NCI-H748 (cell line): ENCODE results near the gene UQCRFS1.
"Not testable (repeated sequence)": the region's sequence is repeated elsewhere in the genome, so short reads cannot be mapped to it uniquely, and the experiment has no call there.

ENCODE experiments used
- DNase-seq: peaks from one replicate; lab custom pipeline; 2025; ENCODE audit not compliant: unreplicated experiment; lab: John Stamatoyannopoulos, UW

The UQCRFS1 gene

DNA sequence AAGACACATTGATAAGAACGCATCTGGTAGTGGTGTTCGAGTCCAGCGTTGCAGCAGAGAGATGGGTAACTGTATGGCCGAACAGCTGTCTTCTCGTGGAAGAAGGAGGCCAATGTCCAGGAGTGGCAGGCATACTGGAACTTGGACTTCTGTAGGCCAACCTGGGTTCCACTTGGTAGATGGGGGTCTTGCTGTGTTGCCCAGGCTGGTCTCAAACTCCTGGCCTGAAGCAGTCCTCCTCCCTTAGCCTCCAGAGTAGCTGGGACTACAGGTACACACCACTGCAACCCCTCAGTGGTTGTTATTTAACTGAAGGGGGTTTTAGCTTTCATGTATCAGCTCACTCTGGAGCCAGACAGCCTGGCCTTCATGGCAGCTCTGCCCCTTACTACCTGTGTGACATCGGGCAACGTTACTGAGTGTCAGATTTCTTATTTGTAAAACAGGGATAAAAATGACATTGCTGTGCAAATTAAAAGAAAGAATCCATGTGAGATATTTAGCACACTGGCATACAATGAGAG is 2.4 kb upstream of the UQCRFS1 start:
- no peak for DNase-seq

DNA sequence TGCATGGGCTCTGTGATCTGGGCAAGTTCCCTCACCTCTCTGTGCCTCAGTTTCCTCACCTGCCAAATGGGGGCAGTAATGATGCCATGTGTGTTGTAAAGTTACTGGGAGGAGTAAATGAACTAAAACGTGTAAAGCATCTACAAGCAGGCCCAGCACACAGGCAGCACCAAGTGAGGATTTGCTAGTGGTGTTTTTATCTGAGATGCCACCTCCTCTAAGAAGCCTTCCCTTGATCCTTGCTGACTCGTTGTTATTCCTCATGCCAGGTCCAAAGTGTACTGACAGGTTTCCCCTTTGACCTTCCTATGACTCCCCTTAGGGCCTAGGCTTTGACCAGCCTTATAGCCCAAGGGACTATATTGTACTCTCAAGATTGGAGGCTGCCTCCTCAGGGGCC is 1.5 kb upstream of the UQCRFS1 start:
- no peak for DNase-seq

DNA sequence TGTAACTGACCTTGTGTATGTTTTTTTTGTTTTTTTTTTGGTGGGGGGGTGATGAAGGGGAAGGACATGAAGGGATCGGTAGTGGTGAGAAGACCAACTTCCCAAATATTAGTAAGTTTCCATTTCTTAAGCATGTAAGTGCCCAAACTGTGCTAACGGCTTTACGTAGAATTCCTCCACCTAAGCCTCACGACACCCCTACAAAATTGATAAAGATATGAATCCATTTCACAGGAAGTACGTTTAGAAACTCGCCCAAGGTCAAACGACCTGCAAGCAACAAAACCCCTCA is 649 bp downstream of the UQCRFS1 start:
- DNase-seq: no peak

DNA sequence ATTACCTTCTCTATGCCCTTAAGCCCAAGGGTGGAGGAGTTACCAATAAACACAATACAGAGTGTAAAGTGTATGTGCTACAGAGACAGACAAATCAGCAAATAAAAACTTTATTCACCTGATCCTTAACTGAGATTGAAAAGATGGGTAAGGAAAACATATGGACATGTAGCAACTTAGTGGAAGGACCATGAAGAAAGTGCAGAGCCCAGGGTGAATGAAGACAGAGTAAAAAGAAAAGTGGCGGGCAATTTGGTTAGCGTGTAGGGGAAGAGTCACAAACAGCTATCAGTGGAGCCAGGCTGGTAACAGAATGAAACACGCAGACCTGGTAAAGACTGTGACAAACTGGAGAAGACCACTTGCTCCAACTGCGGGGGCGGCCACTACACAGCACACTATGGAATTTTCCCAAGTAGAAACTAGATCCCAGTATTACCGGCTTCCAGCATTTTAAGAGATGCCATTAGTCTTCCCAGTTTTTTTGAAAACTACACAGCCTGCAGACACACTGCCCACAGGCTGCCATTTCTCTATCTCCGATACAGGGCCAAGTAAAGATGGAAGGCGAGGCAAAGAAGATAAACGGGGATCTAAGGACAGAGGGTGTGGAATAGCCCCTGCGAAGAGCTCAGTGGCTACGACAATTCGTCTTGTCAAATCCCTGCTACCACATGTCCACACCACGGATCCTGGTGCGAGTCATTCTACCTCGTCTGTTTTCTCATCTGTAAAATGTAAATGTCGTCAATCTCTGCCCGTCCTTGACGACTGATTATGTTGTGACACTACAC is 1.2 kb downstream of the UQCRFS1 start:
- DNase-seq: no peak

DNA sequence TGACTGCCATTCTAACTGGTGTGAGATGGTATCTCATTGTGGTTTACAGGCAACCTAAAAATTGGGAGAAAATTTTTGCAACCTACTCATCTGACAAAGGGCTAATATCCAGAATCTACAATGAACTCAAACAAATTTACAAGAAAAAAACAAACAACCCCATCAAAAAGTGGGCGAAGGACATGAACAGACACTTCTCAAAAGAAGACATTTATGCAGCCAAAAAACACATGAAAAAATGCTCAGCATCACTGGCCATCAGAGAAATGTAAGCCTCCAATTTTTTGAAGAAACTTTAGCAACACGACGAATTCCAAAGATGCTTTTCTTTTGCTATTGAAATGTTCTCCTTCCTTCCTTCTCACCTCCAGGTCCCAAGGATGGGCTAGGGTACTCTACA is 1.9 kb downstream of the UQCRFS1 start:
- not testable (repeated sequence) for DNase-seq

DNA sequence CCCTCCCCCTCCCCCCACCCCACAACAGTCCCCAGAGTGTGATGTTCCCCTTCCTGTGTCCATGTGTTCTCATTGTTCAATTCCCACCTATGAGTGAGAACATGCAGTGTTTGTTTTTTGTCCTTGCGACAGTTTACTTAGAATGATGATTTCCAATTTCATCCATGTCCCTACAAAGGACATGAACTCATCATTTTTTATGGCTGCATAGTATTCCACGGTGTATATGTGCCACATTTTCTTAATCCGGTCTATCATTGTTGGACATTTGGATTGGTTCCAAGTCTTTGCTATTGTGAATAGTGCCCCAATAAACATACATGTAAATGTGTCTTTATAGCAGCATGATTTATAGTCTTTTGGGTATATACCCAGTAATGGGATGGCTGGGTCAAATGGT is 2.4 kb downstream of the UQCRFS1 start:
- not testable (repeated sequence) for DNase-seq

DNA sequence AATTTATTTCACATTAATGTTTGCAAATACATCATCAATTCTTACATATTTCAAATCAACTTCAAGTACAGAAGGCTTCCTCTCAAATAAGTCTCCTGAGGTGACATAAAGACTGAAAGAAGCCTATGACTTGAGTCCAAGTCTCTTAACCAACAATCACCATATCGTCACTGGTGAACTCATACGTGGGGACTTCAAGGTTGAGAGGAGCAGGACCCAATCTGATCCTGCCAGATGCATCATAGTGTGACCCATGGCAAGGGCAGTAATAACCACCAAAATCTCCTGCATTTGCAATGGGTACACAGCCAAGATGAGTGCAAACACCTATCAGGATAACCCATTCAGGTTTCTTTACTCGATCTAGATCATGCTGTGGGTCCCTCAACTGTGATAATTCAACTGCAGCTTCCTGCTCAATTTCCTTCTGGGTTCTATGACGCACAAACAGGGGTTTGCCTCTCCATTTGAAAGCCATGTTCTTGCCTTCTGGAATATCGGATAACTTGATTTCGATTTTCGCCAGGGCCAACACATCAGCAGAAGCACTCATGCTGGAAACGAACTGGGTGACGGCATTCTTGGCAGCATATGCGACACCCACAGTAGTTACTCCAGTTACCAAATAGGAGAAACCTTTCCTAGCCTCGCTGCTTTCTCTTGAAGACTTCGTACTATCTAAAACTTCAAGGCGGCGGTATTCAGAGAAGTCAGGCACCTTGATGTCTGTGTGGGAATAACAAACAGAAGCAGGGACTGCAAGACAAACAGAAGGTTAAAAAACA is 5.4 kb downstream of the UQCRFS1 start:
- not testable (repeated sequence) for DNase-seq

DNA sequence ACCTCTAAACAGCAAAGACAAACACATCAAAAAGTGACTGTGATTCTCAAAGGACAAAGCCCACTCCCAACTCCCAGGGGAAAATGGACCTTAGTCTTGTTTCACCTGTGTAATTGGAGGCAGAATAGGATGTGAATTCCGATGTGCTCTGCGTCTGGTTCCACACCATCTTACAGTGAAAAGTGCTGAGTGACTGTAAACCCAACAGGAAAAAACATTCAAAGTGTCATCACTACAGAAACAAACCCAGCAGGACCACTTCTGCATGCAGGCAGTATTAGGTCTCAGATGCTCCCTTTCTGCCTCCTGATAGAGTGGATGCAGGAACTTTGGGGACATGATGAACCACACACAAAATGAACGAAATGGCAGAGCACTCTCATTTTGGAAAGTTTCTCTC is 6.5 kb downstream of the UQCRFS1 start:
- DNase-seq: no peak

DNA sequence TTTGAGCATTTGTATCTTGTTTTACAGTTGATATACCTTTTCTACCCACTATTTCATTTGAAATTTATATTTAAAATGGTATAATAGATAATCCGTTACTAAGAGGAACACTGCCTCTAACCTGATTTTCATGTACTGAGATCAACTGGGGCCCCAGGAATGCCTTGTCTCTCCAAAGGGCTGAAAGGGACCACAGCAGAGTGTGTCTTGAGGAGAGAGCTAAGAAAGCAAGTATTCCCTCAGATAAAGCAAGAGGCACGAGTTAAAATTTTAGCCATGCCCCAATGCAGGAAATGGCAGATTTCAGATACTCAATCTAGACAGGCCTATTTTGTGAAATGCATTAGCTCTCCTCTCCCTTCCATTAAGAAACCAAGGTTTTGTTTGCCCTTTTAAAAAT is 10.7 kb downstream of the UQCRFS1 start:
- DNase-seq: no peak

DNA sequence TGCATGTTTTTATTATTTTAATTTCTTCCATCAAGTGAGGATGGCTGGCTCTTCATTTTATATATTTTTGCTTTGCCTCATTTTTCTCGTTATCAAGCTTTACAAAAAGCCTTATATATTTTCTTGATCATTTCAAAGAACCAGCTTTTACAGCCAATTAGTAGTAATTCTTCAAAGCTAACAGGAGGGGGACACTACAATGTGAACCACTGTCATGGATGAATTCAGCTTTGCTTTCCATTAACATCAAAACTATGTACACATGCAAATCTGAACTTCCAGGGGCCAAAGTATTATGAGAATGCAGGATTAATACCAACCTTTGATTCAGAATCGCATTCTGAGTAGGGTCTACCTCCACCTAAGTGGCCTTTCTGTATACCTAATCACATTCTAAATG is 11.1 kb downstream of the UQCRFS1 start:
- DNase-seq: no peak

DNA sequence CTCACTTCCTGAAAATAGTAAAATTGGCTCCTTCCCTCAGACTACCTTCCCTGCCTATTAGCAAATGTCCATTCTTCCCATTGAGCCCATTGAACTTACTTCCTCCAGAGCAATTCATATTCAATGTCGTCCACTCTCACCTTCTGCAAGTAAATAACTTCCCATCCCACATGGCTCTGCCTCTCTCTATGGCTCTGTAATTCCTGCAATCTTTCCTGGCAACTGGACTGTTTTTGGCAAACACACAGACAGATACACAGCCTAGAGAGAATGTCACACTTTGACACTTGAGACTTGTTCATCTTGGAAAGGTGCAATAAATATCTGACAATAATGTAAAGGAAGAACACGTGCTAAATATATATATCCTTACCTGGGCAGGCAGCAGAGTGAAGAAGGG is 18.3 kb downstream of the UQCRFS1 start:
- no peak for DNase-seq

DNA sequence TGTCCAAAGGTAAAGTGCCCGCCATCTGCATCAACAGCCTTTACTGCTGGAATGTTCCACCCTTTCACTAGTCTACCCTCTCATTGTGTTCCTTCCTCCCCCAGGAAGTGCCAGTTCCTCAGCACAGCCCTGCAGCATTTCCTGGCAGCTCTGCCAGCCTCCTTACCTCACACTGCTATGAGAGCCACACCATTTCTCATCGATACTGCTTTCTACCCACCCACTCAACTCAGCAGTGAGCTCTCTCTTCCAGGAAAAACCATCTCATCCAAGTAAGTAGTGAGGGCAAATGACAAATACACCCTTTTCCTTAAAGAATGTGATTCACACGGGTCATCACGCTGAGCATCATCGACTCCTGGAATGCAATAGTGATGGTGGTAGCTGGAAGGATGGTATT is 19.8 kb downstream of the UQCRFS1 start:
- DNase-seq: no peak

DNA sequence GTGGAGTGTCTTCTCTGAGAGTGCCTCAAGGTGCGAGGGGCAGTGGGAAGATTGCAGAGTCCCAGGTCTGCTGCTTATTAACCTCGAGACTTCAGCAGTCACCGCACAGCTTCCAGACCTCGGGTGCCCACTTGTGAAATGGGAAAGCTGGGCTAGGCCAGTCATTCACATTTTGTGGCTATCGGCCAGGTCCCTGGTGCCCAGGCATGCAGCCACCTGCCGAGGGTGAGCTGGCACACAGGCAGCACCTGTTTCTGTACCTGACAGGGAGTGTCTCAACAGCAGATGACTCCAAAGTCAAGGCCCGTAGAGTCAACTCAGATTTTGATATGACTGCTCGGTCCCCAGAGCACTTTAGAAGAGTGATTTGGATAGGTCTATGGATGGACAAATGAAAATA is 21.9 kb downstream of the UQCRFS1 start:
- no peak for DNase-seq

DNA sequence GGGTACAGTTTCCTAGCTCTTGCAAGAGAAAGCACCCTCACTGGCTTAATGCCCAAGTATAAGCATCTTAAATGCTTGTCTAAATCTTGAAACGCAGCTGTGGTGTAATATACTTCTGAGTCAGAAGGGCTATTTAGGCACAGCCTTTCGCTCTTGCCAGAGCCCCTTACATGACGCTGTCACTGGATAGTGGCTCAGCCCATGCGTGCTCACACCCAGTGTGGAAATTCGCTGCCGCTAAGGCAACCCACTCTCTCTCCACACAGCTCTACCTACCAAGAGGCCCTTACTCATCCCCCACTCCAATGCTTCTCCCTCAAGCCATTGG is 24.0 kb downstream of the UQCRFS1 start:
- DNase-seq: no peak

DNA sequence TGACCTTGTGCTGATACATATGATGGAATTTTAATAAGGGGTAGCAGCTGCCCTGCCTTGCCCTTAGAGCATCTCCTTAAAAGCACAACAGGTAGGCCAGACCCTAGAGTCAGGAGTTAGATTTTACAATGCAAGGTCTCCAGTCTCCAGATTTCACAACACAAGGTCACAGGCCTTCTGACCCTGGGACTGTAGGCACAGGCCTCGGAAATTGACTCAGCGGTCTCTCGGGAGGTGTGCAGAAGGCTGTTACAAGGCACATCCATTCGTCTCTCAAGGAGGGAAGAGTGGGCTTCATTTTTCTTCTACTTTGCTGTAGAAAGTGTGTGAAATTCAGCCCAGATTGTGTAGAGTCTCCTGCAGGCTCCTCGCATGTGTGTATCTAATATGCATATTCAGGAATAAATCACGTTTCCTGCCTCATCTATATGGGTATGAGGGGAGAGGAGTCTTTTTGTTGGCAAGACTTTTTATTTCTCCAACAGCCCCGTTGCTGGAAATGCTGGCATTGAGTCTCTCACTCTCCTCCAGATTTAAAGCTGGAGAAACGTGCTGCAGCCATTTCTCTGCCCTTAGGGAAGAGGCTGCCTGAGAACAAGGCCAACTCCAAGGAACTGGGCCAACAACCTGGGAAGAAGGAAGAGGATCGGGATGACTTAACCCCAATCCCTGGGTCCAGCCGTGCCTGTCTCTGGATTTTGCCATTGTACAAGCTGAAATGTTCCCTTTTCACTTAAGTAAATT is 24.5 kb downstream of the UQCRFS1 start:
- no peak for DNase-seq

DNA sequence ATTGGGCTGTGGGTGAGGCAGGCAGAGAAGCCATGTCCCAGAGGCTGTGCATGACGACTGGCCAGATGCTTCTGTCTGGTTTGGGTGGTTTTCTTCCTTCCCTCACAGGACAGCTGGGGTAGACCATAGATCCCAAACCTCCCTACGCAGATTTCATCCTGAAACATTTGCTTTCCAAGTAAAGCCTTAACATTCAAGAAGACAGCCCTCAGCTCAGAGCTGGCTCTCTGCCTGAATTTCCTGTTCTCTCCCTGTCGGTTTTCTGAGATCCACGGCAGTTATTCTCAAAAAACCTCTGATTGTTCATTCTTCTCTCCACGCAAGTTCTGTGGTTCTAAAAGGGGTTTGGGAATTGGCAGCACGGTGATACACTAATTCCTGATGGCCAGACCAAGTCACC is 25.3 kb downstream of the UQCRFS1 start:
- no peak for DNase-seq

DNA sequence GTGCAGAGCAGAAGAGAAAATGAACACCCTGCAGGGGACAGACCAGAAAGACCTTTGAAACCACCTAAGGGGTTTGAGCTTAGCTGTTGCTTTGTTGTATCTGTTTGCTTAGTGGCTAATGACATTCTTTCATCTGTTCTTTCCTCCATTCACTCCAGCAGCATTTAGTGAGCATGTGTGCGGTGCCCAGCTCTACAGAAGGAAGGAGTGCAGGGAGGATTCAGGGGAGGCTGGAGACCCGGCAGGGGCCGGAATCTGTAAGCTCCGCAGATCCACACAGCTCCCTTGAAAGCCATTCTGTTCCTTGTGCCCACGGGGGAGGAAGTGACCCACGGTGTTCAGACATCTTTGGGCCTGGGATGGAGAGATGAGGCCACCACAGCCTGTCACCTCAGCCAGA is 27.5 kb downstream of the UQCRFS1 start:
- no peak for DNase-seq

DNA sequence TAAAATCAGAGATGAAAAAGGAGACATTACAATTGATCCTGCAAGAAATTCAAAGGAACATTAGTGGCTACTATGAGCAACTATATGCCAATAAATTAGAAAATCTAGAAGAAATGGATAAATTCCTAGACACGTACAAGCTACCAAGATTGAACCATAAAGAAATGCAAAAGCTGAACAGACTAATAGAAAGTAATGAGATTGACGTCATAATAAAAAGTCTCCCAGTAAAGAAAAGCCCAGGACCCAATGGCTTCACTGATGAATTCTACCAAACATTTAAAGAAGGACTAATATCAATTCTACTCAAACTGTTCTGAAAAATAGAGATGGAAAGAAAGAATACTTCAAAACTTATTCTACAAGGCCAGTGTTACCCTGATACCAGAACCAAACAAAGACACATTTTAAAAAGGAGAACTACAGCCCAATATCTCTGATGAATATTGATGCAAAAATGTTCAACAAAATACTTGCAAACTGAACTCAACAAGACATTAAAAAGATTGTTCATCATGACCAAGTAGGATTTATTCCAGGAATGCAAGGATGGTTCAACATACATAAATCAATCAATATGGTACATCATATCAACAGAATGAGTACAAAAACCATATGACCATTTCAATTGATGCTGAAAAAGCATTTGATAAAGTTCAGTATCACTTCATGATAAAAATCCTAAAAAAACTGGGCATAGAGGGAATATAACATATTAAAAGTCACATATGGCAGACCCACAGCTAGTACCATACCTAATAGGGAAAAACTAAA is 35.8 kb downstream of the UQCRFS1 start:
- no peak for DNase-seq

DNA sequence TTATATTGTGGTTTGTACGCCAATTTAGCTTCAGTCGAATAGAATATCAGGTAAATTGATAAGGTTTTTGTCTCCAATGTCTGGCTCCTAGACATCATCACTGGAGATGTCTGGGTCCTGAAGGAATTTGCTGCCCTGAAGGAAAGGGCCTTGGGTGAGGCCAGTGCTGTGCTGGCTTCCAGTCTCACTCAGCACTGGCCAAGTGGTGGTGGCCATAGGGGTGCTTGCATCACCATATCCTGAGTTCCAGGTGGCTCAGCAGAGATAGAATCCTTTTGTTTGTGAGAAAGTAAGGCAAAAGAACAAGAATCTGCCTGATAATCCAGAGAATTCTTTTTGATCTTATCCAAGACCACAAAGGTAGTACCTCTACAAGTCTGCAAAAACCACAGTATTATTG is 39.1 kb downstream of the UQCRFS1 start:
- no peak for DNase-seq

DNA sequence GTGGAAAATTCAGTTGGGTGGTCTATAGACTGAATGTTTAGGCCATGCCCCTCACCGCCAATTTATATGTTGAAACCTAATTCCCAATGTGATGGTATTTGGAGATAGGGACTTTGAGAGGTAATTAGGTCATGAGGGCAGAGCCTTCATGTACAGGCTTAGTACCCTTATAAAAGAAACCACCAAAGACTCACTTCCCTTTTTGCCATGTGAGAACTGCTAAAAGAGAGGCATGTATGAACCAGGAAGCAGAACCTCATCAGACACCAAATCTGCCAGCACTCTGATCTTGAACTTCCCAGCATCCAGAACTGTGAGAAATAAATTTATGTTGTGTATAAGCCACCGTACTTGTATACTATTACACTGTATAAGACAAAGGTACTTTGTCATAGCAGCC is 40.6 kb downstream of the UQCRFS1 start:
- no peak for DNase-seq

DNA sequence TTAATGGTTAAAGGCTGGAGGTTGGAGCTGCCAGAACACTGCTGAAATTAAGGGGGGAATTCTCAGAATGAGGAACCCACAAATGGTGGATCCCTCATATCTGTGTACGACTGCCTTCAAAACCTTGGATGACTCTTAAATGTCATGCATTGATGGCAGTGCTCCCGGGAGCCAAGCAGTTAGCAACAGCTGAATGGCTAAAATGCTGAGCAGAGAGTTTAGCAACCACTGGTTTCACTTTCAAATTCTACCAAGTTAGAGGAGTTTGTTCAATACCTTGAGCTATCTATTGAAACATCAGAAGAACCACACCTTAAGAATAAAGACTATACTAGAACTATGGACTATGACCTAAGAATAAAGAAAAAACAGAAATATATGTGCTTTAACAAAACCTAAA is 41.4 kb downstream of the UQCRFS1 start:
- no peak for DNase-seq
